Measurements from ENCODE around the gene TIMM23.
"Not testable (repeated sequence)": the region's sequence is repeated elsewhere in the genome, so short reads cannot be mapped to it uniquely, and the experiment has no call there.

TIMM23 gene

GRCh38 chr10:46042527-46042926 is 70.2 kb downstream of the TIMM23 start:
- no peaks in the 10 kb centered on the region for H3K36me3 ChIP-seq
- H3K4me3 ChIP-seq (ENCODE audit: low read depth in 1 of 2, low read length in 1 of 2) = no peak overlapping the region
- H3K27ac ChIP-seq = no peak overlapping the region
- TF ChIP-seq CTCF (IDR thresholded peaks at IDR 0.05) = no peak
- H3K4me1 ChIP-seq (ENCODE audit: control insufficient read depth in 1 of 2, insufficient read depth in 1 of 2, low read depth in 1 of 2, low read length in 1 of 2) = no peaks in the 10 kb centered on the region
- no peaks in the 10 kb centered on the region for H3K27me3 ChIP-seq
- H3K9me3 ChIP-seq = no peaks in the 10 kb centered on the region

GRCh38 chr10:46046261-46046660 is 74.0 kb downstream of the TIMM23 start, which contains the start of gene MSMB:
Gene MSMB, minus strand, starts transcription at chr10:46046269. Its CDS starts 32 bp downstream, at chr10:46046237.
- no peaks in the 10 kb centered on the region for H3K36me3 ChIP-seq
- no peak within 1 kb of the TSS for H3K4me3 ChIP-seq (ENCODE audit: low read depth in 1 of 2, low read length in 1 of 2)
- H3K27ac ChIP-seq = no peak within 1 kb of the TSS
- H3K4me1 ChIP-seq (ENCODE audit: control insufficient read depth in 1 of 2, insufficient read depth in 1 of 2, low read depth in 1 of 2, low read length in 1 of 2) = no peaks in the 10 kb centered on the region
- TF ChIP-seq CTCF (IDR thresholded peaks at IDR 0.05) = no peak
- H3K9me3 ChIP-seq = no peaks in the 10 kb centered on the region
- H3K27me3 ChIP-seq = no peaks in the 10 kb centered on the region

GRCh38 chr10:46048152-46048551 is 75.9 kb downstream of the TIMM23 start:
- no peak for TF ChIP-seq CTCF (IDR thresholded peaks at IDR 0.05)
- no peak overlapping the region for H3K27ac ChIP-seq
- no peak overlapping the region for H3K4me3 ChIP-seq (ENCODE audit: low read depth in 1 of 2, low read length in 1 of 2)

GRCh38 chr10:46049497-46049831 is 77.2 kb downstream of the TIMM23 start:
- not testable (repeated sequence) for H3K27me3 ChIP-seq; H3K9me3 ChIP-seq; H3K36me3 ChIP-seq; H3K4me3 ChIP-seq (ENCODE audit: low read depth in 1 of 2, low read length in 1 of 2); H3K27ac ChIP-seq
- H3K4me1 ChIP-seq (ENCODE audit: control insufficient read depth in 1 of 2, insufficient read depth in 1 of 2, low read depth in 1 of 2, low read length in 1 of 2) = peaks cover 4 to 13% of the 10 kb centered on the region in 2 experiments

More at GRCh38 chr10:46048152-46048551, 75.9 kb downstream of the TIMM23 start:
- Histone ChIP-seq H3K36me3 (no peaks in the 10 kb centered on the region), H3K4me1 (ENCODE audit: control insufficient read depth in 1 of 2, insufficient read depth in 1 of 2, low read depth in 1 of 2, low read length in 1 of 2) (peaks cover 0 to under 1% of the 10 kb centered on the region in 2 experiments), H3K27me3 (no peaks in the 10 kb centered on the region), H3K9me3 (no peaks in the 10 kb centered on the region)

GRCh38 chr10:46050941-46051623 is 78.8 kb downstream of the TIMM23 start:
- Histone ChIP-seq H3K4me3 (ENCODE audit: low read depth in 1 of 2, low read length in 1 of 2) (no peak overlapping the region), H3K27me3 (no peaks in the 10 kb centered on the region), H3K4me1 (ENCODE audit: control insufficient read depth in 1 of 2, insufficient read depth in 1 of 2, low read depth in 1 of 2, low read length in 1 of 2) (peaks cover 7 to 25% of the 10 kb centered on the region in 2 experiments), H3K27ac (no peak overlapping the region), H3K36me3 (no peaks in the 10 kb centered on the region), H3K9me3 (no peaks in the 10 kb centered on the region)
- TF ChIP-seq CTCF (IDR thresholded peaks at IDR 0.05) = no peak

- Histone ChIP-seq H3K36me3 (no peaks in the 10 kb centered on the region), H3K9me3 (no peaks in the 10 kb centered on the region), H3K27ac (no peak overlapping the region), H3K27me3 (no peaks in the 10 kb centered on the region), H3K4me1 (ENCODE audit: control insufficient read depth in 1 of 2, insufficient read depth in 1 of 2, low read depth in 1 of 2, low read length in 1 of 2) (peaks cover 7 to 25% of the 10 kb centered on the region in 2 experiments), H3K4me3 (ENCODE audit: low read depth in 1 of 2, low read length in 1 of 2) (no peak overlapping the region)
- TF ChIP-seq CTCF (IDR thresholded peaks at IDR 0.05) = no peak
Observed at GRCh38 chr10:46052057-46052790, 79.9 kb downstream of the TIMM23 start.
